Left renal cortex interstitium (tissue), 4 donors: ENCODE data around the gene CD320. TPM values are rescaled to one million over a fixed set of nuclear protein-coding genes. Genes with fewer than 3 reads are reported as not detected.
"Not testable (repeated sequence)": the region's sequence is repeated elsewhere in the genome, so short reads cannot be mapped to it uniquely, and the experiment has no call there.

ENCODE experiments used
- DNase-seq, 4 donors: peaks; one replicate each; pipeline ENCODE4 v3.0.0-alpha.2; 2013; ENCODE audit warnings: low read depth in 4 of 4, low spot score in 2 of 4, missing footprints in 1 of 4
- polyA plus RNA-seq, 4 donors: library from polyadenylated mRNA; unstranded; fragments of 120-200 nt; gene quantifications; one replicate each; pipeline ENCODE4 v1.2.1, GENCODE V29; 2013; ENCODE audit not compliant: insufficient read length in 4 of 4

The CD320 gene
- polyA plus RNA-seq, 4 donors: 30.0 to 47.7 (median 39.6) TPM

GRCh38 chr19:8310342-8311055 is 2.3 kb upstream of the CD320 start:
- no peak for DNase-seq

- DNase-seq: no peak
These were observed 733 bp upstream of the CD320 start for GRCh38 chr19:8308891-8309291.

- DNase-seq: peak in 1 of 4 donors; percentile 16
These were observed 676 bp downstream of the CD320 start for GRCh38 chr19:8307400-8307964.

GRCh38 chr19:8306235-8307054 is 1.7 kb downstream of the CD320 start:
- DNase-seq: no peak

GRCh38 chr19:8305798-8306197 is 2.4 kb downstream of the CD320 start:
- DNase-seq: no peak

GRCh38 chr19:8304841-8305621 is 3.1 kb downstream of the CD320 start:
- no peak for DNase-seq

- DNase-seq: no peak
These were observed 5.4 kb downstream of the CD320 start for GRCh38 chr19:8302734-8303133.

- DNase-seq: no peak
These were observed 5.8 kb downstream of the CD320 start for GRCh38 chr19:8302357-8302691.

GRCh38 chr19:8291337-8291736 is 16.8 kb downstream of the CD320 start:
- not testable (repeated sequence) for DNase-seq

GRCh38 chr19:8276508-8276907 is 31.6 kb downstream of the CD320 start:
- DNase-seq: not testable (repeated sequence)

- DNase-seq: no peak
These were observed 38.4 kb downstream of the CD320 start for GRCh38 chr19:8269724-8270123.

GRCh38 chr19:8265872-8266271 is 42.3 kb downstream of the CD320 start:
- DNase-seq: no peak

GRCh38 chr19:8264248-8264647 is 43.9 kb downstream of the CD320 start:
- not testable (repeated sequence) for DNase-seq

- DNase-seq: no peak
These were observed 45.7 kb downstream of the CD320 start for GRCh38 chr19:8262431-8262830.

- no peak for DNase-seq
These were observed 46.3 kb downstream of the CD320 start for GRCh38 chr19:8261881-8262280.

GRCh38 chr19:8261347-8261746 is 46.8 kb downstream of the CD320 start:
- no peak for DNase-seq

- DNase-seq: no peak
These were observed 48.3 kb downstream of the CD320 start for GRCh38 chr19:8259922-8260247.

GRCh38 chr19:8259142-8259921 is 48.8 kb downstream of the CD320 start:
- DNase-seq: no peak

GRCh38 chr19:8257052-8257443 is 51.1 kb downstream of the CD320 start:
- no peak for DNase-seq

- no peak for DNase-seq
These were observed 51.7 kb downstream of the CD320 start for GRCh38 chr19:8256276-8257051.
